Mucosa of rectum (tissue), 2 donors: ENCODE data around the gene FHL2.

Source experiments
- H3K27ac ChIP-seq, 2 donors: one replicate each; pipeline ENCODE4 v1.7.0; 2013; ENCODE audit warnings: inconsistent platforms in 2 of 2, low read depth in 2 of 2, low read length in 2 of 2
- H3K27me3 ChIP-seq, 2 donors: one replicate each; pipeline ENCODE4 v1.7.0; 2013; ENCODE audit warnings: low read length in 2 of 2; ENCODE audit not compliant: control insufficient read depth in 2 of 2, insufficient read depth in 2 of 2
- H3K36me3 ChIP-seq, 2 donors: one replicate each; pipeline ENCODE4 v1.7.0; 2013; ENCODE audit warnings: low read length in 2 of 2; ENCODE audit not compliant: control insufficient read depth in 2 of 2, insufficient read depth in 2 of 2
- H3K4me1 ChIP-seq, 2 donors: one replicate each; pipeline ENCODE4 v1.7.0; 2013; ENCODE audit warnings: low read length in 2 of 2, mild to moderate bottlenecking in 1 of 2; ENCODE audit not compliant: control insufficient read depth in 2 of 2, insufficient read depth in 2 of 2
- H3K4me3 ChIP-seq, 2 donors: one replicate each; pipeline ENCODE4 v1.7.0; 2013; ENCODE audit warnings: low read length in 2 of 2
- H3K9ac ChIP-seq, 2 donors: one replicate each; pipeline ENCODE4 v1.7.0; 2013; ENCODE audit warnings: low read length in 2 of 2, low read depth in 1 of 2, mild to moderate bottlenecking in 1 of 2
- H3K9me3 ChIP-seq, 2 donors: one replicate each; pipeline ENCODE4 v1.7.0; 2013; ENCODE audit warnings: low read length in 2 of 2; ENCODE audit not compliant: control insufficient read depth in 2 of 2
- donor health status: healthy.
- donor health status: Normal muscosa, but diverticular disease.

The FHL2 gene, protein sequence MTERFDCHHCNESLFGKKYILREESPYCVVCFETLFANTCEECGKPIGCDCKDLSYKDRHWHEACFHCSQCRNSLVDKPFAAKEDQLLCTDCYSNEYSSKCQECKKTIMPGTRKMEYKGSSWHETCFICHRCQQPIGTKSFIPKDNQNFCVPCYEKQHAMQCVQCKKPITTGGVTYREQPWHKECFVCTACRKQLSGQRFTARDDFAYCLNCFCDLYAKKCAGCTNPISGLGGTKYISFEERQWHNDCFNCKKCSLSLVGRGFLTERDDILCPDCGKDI

DNA sequence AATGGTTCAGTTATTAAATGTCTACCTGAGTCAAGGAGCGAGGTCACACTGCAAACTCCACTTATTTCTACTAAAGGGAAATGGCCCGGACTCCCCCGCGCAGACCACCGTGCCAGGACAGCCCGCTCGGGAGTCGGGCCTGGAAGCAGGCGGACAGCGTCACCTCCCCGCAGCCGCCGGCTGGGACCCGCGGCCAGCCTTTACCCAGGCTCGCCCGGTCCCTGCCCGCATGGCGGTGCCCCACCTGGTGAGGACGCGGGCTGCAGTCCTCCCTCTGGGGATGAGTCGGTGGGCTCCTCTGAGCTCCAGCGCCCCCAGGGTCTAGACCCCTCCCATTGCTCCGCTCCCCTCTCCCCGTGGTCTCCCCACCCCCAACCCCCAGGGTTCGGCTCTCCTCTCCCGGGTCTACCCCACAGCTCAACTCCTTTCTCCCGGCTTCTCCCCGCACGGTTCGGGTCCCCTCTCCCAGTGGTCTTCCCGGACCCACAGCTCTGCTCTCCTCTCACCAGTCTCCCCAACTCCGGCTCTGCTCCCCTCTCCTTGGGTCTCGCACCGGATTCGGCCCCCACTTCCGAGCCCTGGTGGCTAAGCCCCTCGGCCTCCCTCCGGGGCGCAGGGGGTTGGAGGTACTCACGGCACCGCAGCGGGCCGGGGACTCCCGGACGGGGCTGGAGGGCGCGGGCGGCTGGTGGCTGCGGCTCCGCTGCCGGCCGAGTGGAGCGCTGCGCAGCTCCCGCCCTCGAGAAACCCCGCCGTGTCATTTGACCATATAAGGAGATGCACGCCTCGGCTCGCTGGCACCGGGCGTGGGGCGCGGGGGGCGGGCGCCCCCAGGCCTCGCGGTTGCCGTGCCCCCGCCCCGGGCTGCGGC lies at the start of gene FHL2:
Gene FHL2 (minus strand): TSS at position 716 of the 871 bp plus-strand sequence. CDS start 12,535 bp downstream, outside the sequence.
- Histone ChIP-seq H3K4me1 (peaks cover 11 to 44% of the 10 kb centered on the region in 2 donors), H3K9me3 (no peaks in the 10 kb centered on the region), H3K4me3 (peak within 1 kb of the TSS; percentile 86 to 88), H3K27me3 (peaks cover 0 to 3% of the 10 kb centered on the region in 2 donors), H3K9ac (peak within 1 kb of the TSS; percentile 98 to 99), H3K36me3 (peaks cover 2 to 4% of the 10 kb centered on the region in 2 donors), H3K27ac (peak within 1 kb of the TSS; percentile 93 to 96)

DNA sequence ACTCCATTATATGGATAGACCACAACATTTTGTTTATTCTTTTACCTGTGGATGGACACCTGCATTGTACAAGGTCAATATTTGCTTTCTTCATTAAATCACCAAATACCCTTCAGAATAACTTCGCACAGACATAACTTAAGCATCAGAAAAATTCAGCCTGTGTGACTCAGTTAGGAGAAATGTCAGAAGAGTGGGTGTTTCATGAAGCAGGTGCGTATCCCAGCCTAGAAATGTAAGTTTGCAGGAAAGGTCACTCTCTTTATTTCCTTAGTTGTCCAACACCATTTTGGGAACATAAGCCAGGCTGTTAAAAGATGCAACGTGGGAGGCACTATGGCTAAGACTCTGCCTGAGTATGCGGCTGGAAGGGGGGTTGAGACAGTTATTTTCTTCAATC lies 48.6 kb upstream of the FHL2 start:
- no peaks in the 10 kb centered on the region for H3K27me3 ChIP-seq
- no peak overlapping the region for H3K9ac ChIP-seq
- H3K4me3 ChIP-seq = no peak overlapping the region
- peak overlapping the region; percentile 87 to 88 for H3K27ac ChIP-seq
- H3K36me3 ChIP-seq = no peaks in the 10 kb centered on the region
- H3K9me3 ChIP-seq = no peaks in the 10 kb centered on the region
- peaks cover 9 to 33% of the 10 kb centered on the region in 2 donors for H3K4me1 ChIP-seq

DNA sequence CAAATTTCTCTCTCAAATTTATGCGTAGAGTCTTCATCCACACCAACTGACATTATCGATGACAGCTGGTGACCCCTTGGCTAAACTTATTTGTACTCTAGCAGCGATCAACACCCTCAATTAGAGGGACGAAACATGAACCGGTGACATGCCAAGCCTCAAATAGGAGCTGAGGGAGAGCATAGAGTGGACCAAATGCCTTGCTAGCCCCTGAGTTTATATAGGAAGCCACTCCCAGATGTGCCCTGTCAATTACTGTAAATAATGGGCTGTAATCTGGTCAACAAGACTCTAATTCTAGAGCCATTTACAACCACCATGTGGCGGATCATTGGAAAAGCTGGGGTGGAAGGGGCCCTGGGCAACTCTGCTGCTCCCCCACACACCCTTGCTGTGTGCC lies 47.6 kb upstream of the FHL2 start:
- H3K4me1 ChIP-seq = peaks cover 9 to 33% of the 10 kb centered on the region in 2 donors
- no peak overlapping the region for H3K4me3 ChIP-seq
- no peak overlapping the region for H3K27ac ChIP-seq
- H3K27me3 ChIP-seq = no peaks in the 10 kb centered on the region
- H3K9ac ChIP-seq = no peak overlapping the region
- no peaks in the 10 kb centered on the region for H3K9me3 ChIP-seq
- H3K36me3 ChIP-seq = no peaks in the 10 kb centered on the region

DNA sequence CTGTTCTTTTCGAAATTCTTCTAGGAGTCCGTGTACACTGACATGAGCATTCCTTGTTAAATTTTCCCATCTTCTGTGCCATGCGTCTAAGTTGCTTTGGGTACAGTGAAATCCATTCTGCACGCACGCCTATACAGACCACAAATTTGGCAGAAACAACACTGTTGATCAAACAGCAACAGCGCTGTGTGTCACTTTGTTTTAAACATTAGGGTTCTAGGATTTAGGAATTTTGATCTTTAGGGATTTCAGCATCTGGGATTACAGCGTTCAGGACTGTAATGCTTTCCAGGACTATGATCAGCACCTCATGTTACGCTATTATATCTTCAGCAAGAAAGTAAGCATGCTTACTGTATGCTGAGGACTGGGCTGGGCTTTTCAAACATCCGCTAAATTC lies 47.1 kb upstream of the FHL2 start:
- Histone ChIP-seq H3K27ac (no peak overlapping the region), H3K4me1 (peaks cover 9 to 33% of the 10 kb centered on the region in 2 donors), H3K27me3 (no peaks in the 10 kb centered on the region), H3K9ac (no peak overlapping the region), H3K4me3 (no peak overlapping the region), H3K36me3 (no peaks in the 10 kb centered on the region), H3K9me3 (no peaks in the 10 kb centered on the region)

DNA sequence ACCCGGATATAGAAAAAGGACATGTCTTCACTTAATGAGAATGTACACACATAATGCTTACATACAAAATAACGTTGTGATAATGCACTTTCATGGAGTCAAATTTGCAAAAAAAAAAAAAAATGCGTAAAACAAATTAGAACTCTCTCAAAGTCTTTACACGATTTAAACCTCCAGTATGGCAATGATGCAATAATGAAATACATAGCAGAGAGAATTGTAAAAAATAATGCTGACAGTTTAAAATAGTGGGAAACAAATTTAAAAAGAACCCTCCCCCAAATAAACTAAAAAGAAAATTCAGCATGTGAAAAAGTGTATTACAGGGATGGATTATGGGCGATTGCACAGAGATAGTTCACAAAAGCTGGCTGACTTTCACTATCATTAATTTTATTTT lies 46.6 kb upstream of the FHL2 start:
- no peaks in the 10 kb centered on the region for H3K36me3 ChIP-seq
- no peaks in the 10 kb centered on the region for H3K9me3 ChIP-seq
- H3K4me3 ChIP-seq = no peak overlapping the region
- no peaks in the 10 kb centered on the region for H3K27me3 ChIP-seq
- no peak overlapping the region for H3K9ac ChIP-seq
- H3K4me1 ChIP-seq = peaks cover 9 to 33% of the 10 kb centered on the region in 2 donors
- H3K27ac ChIP-seq = no peak overlapping the region

DNA sequence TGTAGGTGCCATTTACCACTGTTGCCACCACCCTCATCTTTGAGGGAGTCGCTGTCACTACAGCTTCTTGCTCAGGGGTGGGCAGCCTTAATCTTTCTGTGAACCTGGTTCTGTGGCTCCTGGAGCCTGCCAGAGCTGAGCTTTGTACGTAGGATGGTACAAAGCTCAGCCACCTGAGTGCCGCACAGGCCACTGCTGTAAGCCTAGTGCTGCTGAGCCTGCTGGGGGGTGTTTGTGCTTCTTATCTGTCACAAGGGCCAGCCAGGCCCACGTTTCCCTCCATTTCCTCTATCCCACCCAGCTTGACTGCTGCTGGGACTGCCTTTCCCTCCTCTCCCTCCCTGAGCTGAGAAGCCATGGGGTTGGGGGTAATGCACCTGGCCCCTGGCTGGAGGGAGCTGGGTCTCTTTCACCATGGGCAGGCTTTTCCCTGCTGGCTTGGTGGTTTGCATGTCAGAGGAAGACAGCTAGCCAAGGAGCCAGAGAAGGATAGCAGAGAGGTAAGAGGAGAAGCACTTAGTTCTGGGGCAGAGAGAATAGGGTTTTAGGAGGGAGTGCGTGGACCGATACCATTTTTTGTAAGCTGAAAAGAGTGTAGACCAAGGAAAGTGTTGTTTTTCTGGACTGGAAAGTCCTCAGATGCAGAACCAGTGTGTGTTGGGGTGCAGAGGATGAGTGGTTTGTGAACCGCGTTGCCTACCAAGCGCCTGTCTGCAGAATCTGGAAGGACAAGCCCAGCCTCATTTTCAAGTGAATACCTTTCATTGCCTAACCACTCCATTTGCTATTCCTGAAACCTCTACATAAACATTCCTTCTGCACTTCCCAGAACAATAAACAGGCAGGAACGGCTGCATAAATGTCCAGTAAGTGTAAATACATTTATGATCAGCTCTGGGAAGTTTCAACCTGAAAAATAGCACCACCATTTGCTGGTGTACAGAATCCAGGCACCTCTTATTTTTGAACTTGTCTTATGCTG lies 45.1 kb upstream of the FHL2 start:
- peak overlapping the region in 1 of 2 donors; percentile 18 for H3K27ac ChIP-seq
- peak overlapping the region in 1 of 2 donors; percentile 31 for H3K9ac ChIP-seq
- H3K36me3 ChIP-seq = no peaks in the 10 kb centered on the region
- no peaks in the 10 kb centered on the region for H3K9me3 ChIP-seq
- no peak overlapping the region for H3K4me3 ChIP-seq
- H3K4me1 ChIP-seq = peaks cover 9 to 25% of the 10 kb centered on the region in 2 donors
- no peaks in the 10 kb centered on the region for H3K27me3 ChIP-seq

DNA sequence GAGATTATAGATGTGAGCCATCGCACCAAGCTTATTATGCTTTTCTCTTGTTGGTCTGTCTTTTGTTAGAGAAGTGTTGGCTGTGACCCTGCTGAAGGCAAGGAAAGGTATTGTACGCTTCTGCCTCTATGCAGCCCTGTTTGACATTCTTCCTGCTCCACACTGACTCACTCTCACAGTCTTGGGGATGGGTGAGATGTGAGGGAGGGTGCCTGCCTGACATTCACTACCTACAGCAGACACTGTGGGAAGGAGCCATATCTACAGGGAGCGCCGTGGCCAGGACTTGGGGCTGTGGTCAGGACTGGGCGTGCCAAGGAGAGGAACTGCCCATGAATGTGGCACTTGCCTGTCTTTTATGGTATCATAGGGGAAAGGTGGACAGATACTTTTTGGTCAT lies 43.9 kb upstream of the FHL2 start:
- Histone ChIP-seq H3K9me3 (no peaks in the 10 kb centered on the region), H3K4me1 (peaks cover 17 to 27% of the 10 kb centered on the region in 2 donors), H3K27ac (no peak overlapping the region), H3K27me3 (no peaks in the 10 kb centered on the region), H3K9ac (no peak overlapping the region), H3K36me3 (no peaks in the 10 kb centered on the region), H3K4me3 (no peak overlapping the region)

DNA sequence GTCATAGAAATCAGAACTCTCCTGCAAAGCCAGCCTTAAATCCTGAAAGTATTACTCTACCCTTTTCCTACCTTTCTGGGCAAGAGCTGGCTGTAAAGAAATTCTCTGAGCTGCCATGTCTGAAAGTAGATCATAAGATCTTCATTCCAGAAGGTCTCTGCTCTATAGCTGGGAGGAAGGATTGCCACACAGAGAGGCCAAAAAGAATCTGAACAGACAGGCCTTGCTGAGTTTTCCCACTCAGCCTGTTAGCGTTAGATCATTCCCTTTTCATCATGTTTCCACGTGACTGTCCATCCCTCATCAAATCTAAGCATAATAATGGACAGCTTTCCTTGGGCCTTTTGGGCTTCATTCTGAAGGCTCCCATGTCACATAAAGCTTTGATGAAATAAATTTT lies 43.2 kb upstream of the FHL2 start:
- Histone ChIP-seq H3K36me3 (no peaks in the 10 kb centered on the region), H3K27ac (no peak overlapping the region), H3K4me3 (no peak overlapping the region), H3K9ac (no peak overlapping the region), H3K4me1 (peaks cover 17 to 27% of the 10 kb centered on the region in 2 donors), H3K9me3 (no peaks in the 10 kb centered on the region), H3K27me3 (no peaks in the 10 kb centered on the region)

DNA sequence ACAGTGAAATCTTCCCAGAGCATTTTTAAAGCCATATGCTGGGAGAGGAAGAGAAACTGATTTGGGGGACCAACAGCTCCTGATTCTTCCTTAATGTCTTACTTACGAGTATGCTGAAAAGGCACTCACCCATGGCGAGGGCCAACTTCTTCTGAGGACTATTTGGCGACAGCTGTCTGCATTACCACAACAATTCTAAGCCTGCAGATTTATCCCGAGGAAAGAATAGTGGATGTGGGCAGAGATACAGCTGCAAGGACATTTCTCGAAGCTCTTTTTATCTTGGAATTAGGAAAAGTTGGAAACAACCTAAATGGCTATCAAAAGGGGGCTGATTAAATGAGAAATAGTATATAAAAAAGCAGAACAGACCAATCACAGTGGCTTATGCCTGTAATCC lies 40.3 kb upstream of the FHL2 start:
- H3K36me3 ChIP-seq = no peaks in the 10 kb centered on the region
- H3K27ac ChIP-seq = no peak overlapping the region
- no peaks in the 10 kb centered on the region for H3K9me3 ChIP-seq
- no peak overlapping the region for H3K4me3 ChIP-seq
- H3K4me1 ChIP-seq = peaks cover 16 to 21% of the 10 kb centered on the region in 2 donors
- H3K27me3 ChIP-seq = no peaks in the 10 kb centered on the region
- H3K9ac ChIP-seq = no peak overlapping the region
